Tibial artery (tissue), 4 donors: Measurements from ENCODE around the gene SPRED2.

Experiments
- DNase-seq, 2 donors: peaks; one replicate each; pipeline ENCODE4 v3.0.0-alpha.2; 2019
- H3K27ac ChIP-seq, 2 donors: fragments of 200-600 bp; sonication (generic) in 1 of 2; 1 replicate in 1 of 2; 2 replicates in 1 of 2; pipeline ENCODE4 v1.5.1; 2018 to 2019; ENCODE audit warnings: mild to moderate bottlenecking in 1 of 2
- H3K27me3 ChIP-seq, 2 donors: fragments of 200-600 bp; sonication (generic) in 1 of 2; one replicate each; pipeline versions ENCODE4 v1.5.1 to v1.6.0; 2016 to 2019
- H3K36me3 ChIP-seq, 3 donors: fragments of 200-600 bp; sonication (generic) in 2 of 3; one replicate each; pipeline ENCODE4 v1.5.1; 2016 to 2019; ENCODE audit warnings: mild to moderate bottlenecking in 2 of 3
- H3K4me1 ChIP-seq, 4 donors: fragments of 200-600 bp; sonication (generic) in 2 of 4; 1 replicate in 3 of 4; 2 replicates in 1 of 4; pipeline ENCODE4 v1.5.1; 2016 to 2019
- H3K4me3 ChIP-seq, 2 donors: fragments of 200-600 bp; sonication (generic) in 1 of 2; 1 replicate in 1 of 2; 2 replicates in 1 of 2; pipeline ENCODE4 v1.5.1; 2018 to 2019; ENCODE audit warnings: mild to moderate bottlenecking in 2 of 2
- H3K9me3 ChIP-seq, 3 donors: fragments of 200-600 bp; sonication (generic) in 1 of 3; one replicate each; pipeline ENCODE4 v1.5.1; 2016 to 2019
- intact Hi-C: fragments of 100-400 bp; cut with DNase I; formaldehyde crosslinking; loops from one replicate; pipeline ENCODE4 v1.15.0; 2023; ENCODE audit warnings: low total_unique reads
- TF ChIP-seq, protein P1 (sequence below), 2 experiments: fragments of 200-600 bp in 1 of 2; fragments of 450-650 bp in 1 of 2; IDR thresholded peaks; one replicate each; pipeline ENCODE4 v1.5.1; 2017 to 2019; ENCODE audit warnings: antibody characterized with exemption in 2 of 2, mild to moderate bottlenecking in 1 of 2, moderate library complexity in 1 of 2

Gene SPRED2

DNA sequence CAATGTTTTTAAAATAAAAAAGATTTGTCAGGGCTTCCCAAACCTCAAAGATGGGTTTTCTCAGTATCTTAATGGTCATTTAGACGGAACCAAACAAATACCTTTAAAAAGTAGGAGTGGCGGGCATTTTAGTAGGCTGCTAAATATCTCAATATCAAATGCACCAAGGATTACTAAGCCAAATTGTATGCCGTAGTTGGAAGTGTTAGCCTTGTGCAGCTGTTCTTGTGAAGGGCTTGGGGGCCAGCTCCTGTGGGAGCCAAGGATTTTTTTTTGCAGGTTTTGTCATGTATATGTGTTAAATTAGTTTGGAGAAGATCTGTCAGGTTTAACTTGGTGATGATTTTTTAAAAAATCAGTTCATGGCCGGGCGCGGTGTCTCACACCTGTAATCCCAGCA lies 152.6 kb downstream of the SPRED2 start:
- H3K36me3 ChIP-seq: no peaks in the 10 kb centered on the region
- H3K4me3 ChIP-seq: no peak overlapping the region
- H3K9me3 ChIP-seq: no peaks in the 10 kb centered on the region
- H3K4me1 ChIP-seq: no peaks in the 10 kb centered on the region
- DNase-seq: no peak
- TF ChIP-seq, protein P1, sequence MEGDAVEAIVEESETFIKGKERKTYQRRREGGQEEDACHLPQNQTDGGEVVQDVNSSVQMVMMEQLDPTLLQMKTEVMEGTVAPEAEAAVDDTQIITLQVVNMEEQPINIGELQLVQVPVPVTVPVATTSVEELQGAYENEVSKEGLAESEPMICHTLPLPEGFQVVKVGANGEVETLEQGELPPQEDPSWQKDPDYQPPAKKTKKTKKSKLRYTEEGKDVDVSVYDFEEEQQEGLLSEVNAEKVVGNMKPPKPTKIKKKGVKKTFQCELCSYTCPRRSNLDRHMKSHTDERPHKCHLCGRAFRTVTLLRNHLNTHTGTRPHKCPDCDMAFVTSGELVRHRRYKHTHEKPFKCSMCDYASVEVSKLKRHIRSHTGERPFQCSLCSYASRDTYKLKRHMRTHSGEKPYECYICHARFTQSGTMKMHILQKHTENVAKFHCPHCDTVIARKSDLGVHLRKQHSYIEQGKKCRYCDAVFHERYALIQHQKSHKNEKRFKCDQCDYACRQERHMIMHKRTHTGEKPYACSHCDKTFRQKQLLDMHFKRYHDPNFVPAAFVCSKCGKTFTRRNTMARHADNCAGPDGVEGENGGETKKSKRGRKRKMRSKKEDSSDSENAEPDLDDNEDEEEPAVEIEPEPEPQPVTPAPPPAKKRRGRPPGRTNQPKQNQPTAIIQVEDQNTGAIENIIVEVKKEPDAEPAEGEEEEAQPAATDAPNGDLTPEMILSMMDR (IDR thresholded peaks at IDR 0.05): no peak
- H3K27ac ChIP-seq: no peak overlapping the region
- no peaks in the 10 kb centered on the region for H3K27me3 ChIP-seq
- intact Hi-C loops: no loop called here

DNA sequence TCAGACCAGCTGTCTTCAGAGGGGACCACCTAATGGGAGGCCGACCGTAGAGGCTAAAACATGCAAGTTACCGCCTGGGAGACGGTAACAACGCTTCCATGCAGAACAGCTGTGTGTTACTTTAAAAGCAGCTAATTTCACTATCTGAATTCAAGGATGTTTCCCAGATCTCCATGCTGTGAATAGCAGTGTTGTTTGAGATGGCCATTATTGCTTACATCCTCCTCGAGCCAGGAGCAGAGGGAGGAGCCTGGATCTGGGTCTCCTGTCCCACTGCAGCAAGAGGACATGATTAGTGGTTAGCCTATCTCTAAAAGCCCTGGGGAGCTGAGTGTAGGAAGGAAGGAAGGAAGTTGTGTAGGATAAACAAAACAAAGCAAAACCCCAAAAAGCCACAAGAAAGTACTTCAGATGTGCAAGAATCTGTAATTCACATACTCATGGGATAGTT lies 153.8 kb downstream of the SPRED2 start:
- Histone ChIP-seq H3K27ac (no peak overlapping the region), H3K4me1 (no peaks in the 10 kb centered on the region), H3K9me3 (no peaks in the 10 kb centered on the region), H3K4me3 (no peak overlapping the region), H3K27me3 (no peaks in the 10 kb centered on the region), H3K36me3 (peaks cover 0 to 3% (median 1%) of the 10 kb centered on the region in 3 donors)
- intact Hi-C loops: no loop called here
- DNase-seq: no peak
- TF ChIP-seq, protein P1 (IDR thresholded peaks at IDR 0.05): no peak

DNA sequence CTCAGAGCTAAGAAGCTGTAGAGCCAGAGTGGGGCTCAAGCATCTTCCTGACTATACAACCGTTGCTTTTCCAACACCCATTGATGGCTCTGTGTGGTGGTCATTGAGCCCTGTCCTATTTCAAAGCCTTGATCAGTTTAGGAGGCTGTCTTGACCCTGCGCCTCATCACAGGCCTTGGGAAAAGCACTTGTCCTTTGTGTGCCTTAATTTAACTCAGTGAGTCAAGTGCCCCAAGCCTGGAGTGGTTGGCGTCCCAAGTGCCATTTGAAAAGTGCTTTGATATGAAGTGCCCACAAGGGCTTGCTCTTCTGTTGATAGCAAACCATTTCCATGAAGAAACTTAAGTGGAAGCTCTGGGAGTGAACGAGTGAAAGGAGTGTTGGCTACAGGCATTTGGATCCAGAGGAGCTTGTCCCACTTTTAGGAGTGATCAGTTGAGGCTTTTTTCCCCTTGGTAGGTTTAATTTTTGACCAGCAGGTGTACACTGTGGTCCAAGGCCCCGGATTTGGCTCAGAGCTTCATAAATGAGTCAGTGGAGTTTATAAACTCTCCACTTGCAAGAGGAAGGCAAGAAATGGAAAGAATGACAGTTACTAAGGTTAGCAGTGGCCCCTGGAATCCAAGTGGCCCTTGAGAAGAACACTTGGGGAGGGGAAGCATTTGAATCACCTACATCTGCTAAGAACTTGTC lies 154.5 kb downstream of the SPRED2 start:
- Histone ChIP-seq H3K27ac (no peak overlapping the region), H3K4me1 (no peaks in the 10 kb centered on the region), H3K36me3 (peaks cover 0 to 9% (median 7%) of the 10 kb centered on the region in 3 donors), H3K27me3 (no peaks in the 10 kb centered on the region), H3K4me3 (no peak overlapping the region), H3K9me3 (no peaks in the 10 kb centered on the region)
- DNase-seq: no peak
- intact Hi-C loops: no loop called here
- TF ChIP-seq, protein P1 (IDR thresholded peaks at IDR 0.05): no peak

DNA sequence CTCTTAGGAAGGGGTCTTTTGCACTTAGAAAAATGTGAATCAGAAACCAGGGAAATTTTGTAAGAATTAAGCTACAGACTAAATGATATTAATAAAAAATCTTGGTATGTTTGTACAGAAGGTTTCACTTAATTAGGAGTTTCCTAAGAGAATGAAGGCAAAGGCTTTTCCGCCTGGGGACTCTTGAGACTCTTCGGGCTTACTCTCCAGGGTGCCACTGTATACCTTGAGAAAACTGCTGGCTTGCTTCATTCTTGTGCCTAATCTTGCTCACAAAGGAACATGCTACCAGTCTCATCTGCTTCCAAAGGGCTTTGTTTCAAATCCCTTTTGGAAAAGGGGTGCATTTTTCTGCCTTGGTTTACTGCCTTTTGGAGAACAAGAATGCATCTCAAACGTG lies 155.3 kb downstream of the SPRED2 start:
- TF ChIP-seq, protein P1 (IDR thresholded peaks at IDR 0.05): no peak
- intact Hi-C loops: no loop called here
- no peak for DNase-seq
- no peaks in the 10 kb centered on the region for H3K27me3 ChIP-seq
- H3K27ac ChIP-seq: no peak overlapping the region
- H3K36me3 ChIP-seq: peaks cover 3 to 17% (median 13%) of the 10 kb centered on the region in 3 donors
- H3K4me1 ChIP-seq: no peaks in the 10 kb centered on the region
- no peaks in the 10 kb centered on the region for H3K9me3 ChIP-seq
- no peak overlapping the region for H3K4me3 ChIP-seq

DNA sequence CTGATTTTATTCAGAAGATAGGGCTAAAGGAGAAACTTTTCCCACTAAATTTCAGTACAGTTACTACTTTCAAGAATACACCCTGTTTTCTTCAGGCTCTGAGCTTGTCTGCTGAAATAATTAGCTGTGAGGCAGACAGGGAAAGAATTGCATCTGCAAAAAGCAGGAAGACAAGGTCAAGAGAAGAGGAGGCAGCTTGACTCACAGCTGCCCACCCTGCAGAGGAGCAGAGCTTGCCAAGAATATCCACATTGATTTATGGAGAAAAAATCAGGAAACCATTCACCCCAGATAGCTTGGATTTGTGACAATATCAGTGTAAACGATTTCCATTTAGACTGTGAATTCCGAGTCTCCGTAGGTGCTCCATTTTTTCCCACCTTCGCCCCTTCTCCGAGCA lies 155.8 kb downstream of the SPRED2 start:
- H3K27ac ChIP-seq: no peak overlapping the region
- peaks cover 8 to 20% (median 18%) of the 10 kb centered on the region in 3 donors for H3K36me3 ChIP-seq
- intact Hi-C loops: no loop called here
- H3K4me3 ChIP-seq: no peak overlapping the region
- H3K4me1 ChIP-seq: no peaks in the 10 kb centered on the region
- no peaks in the 10 kb centered on the region for H3K9me3 ChIP-seq
- TF ChIP-seq, protein P1 (IDR thresholded peaks at IDR 0.05): no peak
- no peaks in the 10 kb centered on the region for H3K27me3 ChIP-seq
- DNase-seq: no peak
